Measurements from ENCODE around the gene SNX19.

- TF ChIP-seq, protein P1, sequence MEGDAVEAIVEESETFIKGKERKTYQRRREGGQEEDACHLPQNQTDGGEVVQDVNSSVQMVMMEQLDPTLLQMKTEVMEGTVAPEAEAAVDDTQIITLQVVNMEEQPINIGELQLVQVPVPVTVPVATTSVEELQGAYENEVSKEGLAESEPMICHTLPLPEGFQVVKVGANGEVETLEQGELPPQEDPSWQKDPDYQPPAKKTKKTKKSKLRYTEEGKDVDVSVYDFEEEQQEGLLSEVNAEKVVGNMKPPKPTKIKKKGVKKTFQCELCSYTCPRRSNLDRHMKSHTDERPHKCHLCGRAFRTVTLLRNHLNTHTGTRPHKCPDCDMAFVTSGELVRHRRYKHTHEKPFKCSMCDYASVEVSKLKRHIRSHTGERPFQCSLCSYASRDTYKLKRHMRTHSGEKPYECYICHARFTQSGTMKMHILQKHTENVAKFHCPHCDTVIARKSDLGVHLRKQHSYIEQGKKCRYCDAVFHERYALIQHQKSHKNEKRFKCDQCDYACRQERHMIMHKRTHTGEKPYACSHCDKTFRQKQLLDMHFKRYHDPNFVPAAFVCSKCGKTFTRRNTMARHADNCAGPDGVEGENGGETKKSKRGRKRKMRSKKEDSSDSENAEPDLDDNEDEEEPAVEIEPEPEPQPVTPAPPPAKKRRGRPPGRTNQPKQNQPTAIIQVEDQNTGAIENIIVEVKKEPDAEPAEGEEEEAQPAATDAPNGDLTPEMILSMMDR (IDR thresholded peaks at IDR 0.05) = no peak
- no peak for TF ChIP-seq POLR2A (IDR thresholded peaks at IDR 0.05)
Observed at GRCh38 chr11:130881475-130882137, 34.7 kb downstream of the SNX19 start.

All from adrenal gland (tissue), 5 donors.